Gastroesophageal sphincter (tissue), 4 donors: Measurements from ENCODE around the gene FER. TPM values are rescaled to one million over a fixed set of nuclear protein-coding genes. Genes with fewer than 3 reads are reported as not detected.
A peak's percentile ranks its signal among the peaks of the same experiment; 100 is the strongest.

Experiments
- ATAC-seq: fragments of 150-250 bp; one replicate; pipeline ENCODE4 v1.9.1; 2016; ENCODE audit warnings: mild to moderate bottlenecking, moderate library complexity
- H3K27ac ChIP-seq, 4 donors: fragments of 200-600 bp; sonication (generic) in 3 of 4; 1 replicate in 3 of 4; 2 replicates in 1 of 4; pipeline ENCODE4 v1.5.1; 2016 to 2019
- H3K27me3 ChIP-seq: fragments of 200-600 bp; sonication (generic); one replicate; pipeline ENCODE4 v1.5.1; 2019
- H3K36me3 ChIP-seq, 2 donors: fragments of 200-600 bp; sonication (generic); one replicate each; pipeline ENCODE4 v1.5.1; 2019; ENCODE audit warnings: control low read depth in 1 of 2
- H3K4me1 ChIP-seq, 3 donors: fragments of 200-600 bp; sonication (generic); 1 replicate in 2 of 3; 2 replicates in 1 of 3; pipeline ENCODE4 v1.5.1; 2016 to 2019; ENCODE audit warnings: control low read depth in 2 of 3
- H3K4me3 ChIP-seq, 2 donors: fragments of 200-600 bp; sonication (generic); one replicate each; pipeline ENCODE4 v1.5.1; 2019; ENCODE audit warnings: mild to moderate bottlenecking in 1 of 2, moderate library complexity in 1 of 2
- H3K9me3 ChIP-seq, 3 donors: fragments of 200-600 bp; sonication (generic); one replicate each; pipeline ENCODE4 v1.5.1; 2017 to 2019; ENCODE audit warnings: control low read depth in 2 of 3
- EP300 ChIP-seq: sonication (generic); formaldehyde crosslinking; IDR thresholded peaks from one replicate; pipeline ENCODE4 v1.6.1; 2017; ENCODE audit warnings: antibody characterized with exemption, mild to moderate bottlenecking
- POLR2A ChIP-seq, 2 donors: fragments of 450-650 bp; IDR thresholded peaks; one replicate each; pipeline ENCODE4 v1.6.1; 2017; ENCODE audit warnings: antibody characterized with exemption in 2 of 2, mild to moderate bottlenecking in 2 of 2, moderate library complexity in 1 of 2
- POLR2AphosphoS5 ChIP-seq: sonication (generic); formaldehyde crosslinking; IDR thresholded peaks from one replicate; pipeline ENCODE4 v1.6.1; 2017; ENCODE audit warnings: antibody characterized with exemption
- WGBS, 2 donors: methylation state at CpG; one replicate each; pipeline ENCODE4 v1.1.5; 2018; ENCODE audit warnings: low coverage in 1 of 2; 5-methylcytosine and 5-hydroxymethylcytosine counted together
- total RNA-seq, 4 donors: library from RNA; depleted of rRNA; stranded (reverse); fragments of >200 nt; gene quantifications; one replicate each; pipeline ENCODE4 v1.1.0, GENCODE V29; 2016
- TF ChIP-seq, protein P1 (sequence below), 4 experiments: fragments of 200-600 bp in 2 of 4; fragments of 450-650 bp in 2 of 4; sonication (generic) in 1 of 4; IDR thresholded peaks; one replicate each; pipeline ENCODE4 v1.5.1; 2017 to 2019; ENCODE audit warnings: antibody characterized with exemption in 4 of 4, mild to moderate bottlenecking in 2 of 4, moderate library complexity in 2 of 4

The FER gene
- total RNA-seq, 4 donors from 2014 or later: 23.2 to 45.3 (median 32.5) TPM

DNA sequence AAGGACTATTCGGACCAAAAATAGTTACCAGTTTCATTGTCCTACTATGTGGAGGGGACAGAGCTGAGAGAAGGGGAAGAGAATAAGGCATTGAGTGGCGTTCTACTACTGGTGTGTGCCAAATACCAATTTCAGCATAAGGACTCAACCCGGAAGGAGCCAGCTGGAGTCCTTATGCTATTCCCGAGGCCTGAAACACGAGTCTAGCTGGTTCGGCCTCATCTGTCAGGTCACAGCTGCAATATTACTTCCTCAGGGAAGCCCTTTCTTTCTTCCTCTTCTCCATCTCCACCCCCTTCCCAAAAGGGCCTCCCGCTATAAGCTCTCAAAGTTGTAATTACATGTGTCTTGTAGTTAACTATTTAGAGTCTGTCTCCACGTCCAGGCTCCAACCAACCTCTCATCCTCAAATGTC, 20.5 kb upstream of the FER start:
- WGBS, 2 donors: 21 to 26% methylated on average over 7 to 8 of the region's 8 CpGs
- peaks cover 0 to 24% (median 0%) of the 10 kb centered on the region in 3 donors for H3K4me1 ChIP-seq
- peak overlapping the region; percentile 84 to 85 for H3K4me3 ChIP-seq
- no peaks in the 10 kb centered on the region for H3K36me3 ChIP-seq
- H3K27ac ChIP-seq: peak overlapping the region; percentile 89 to 94 (median 90)
- no peak for ATAC-seq
- H3K9me3 ChIP-seq: no peaks in the 10 kb centered on the region
- H3K27me3 ChIP-seq: no peaks in the 10 kb centered on the region
- TF ChIP-seq, protein P1, sequence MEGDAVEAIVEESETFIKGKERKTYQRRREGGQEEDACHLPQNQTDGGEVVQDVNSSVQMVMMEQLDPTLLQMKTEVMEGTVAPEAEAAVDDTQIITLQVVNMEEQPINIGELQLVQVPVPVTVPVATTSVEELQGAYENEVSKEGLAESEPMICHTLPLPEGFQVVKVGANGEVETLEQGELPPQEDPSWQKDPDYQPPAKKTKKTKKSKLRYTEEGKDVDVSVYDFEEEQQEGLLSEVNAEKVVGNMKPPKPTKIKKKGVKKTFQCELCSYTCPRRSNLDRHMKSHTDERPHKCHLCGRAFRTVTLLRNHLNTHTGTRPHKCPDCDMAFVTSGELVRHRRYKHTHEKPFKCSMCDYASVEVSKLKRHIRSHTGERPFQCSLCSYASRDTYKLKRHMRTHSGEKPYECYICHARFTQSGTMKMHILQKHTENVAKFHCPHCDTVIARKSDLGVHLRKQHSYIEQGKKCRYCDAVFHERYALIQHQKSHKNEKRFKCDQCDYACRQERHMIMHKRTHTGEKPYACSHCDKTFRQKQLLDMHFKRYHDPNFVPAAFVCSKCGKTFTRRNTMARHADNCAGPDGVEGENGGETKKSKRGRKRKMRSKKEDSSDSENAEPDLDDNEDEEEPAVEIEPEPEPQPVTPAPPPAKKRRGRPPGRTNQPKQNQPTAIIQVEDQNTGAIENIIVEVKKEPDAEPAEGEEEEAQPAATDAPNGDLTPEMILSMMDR (IDR thresholded peaks at IDR 0.05): no peak
- TF ChIP-seq POLR2A (IDR thresholded peaks at IDR 0.05) (no peak), EP300 (no peak), POLR2AphosphoS5 (no peak)

DNA sequence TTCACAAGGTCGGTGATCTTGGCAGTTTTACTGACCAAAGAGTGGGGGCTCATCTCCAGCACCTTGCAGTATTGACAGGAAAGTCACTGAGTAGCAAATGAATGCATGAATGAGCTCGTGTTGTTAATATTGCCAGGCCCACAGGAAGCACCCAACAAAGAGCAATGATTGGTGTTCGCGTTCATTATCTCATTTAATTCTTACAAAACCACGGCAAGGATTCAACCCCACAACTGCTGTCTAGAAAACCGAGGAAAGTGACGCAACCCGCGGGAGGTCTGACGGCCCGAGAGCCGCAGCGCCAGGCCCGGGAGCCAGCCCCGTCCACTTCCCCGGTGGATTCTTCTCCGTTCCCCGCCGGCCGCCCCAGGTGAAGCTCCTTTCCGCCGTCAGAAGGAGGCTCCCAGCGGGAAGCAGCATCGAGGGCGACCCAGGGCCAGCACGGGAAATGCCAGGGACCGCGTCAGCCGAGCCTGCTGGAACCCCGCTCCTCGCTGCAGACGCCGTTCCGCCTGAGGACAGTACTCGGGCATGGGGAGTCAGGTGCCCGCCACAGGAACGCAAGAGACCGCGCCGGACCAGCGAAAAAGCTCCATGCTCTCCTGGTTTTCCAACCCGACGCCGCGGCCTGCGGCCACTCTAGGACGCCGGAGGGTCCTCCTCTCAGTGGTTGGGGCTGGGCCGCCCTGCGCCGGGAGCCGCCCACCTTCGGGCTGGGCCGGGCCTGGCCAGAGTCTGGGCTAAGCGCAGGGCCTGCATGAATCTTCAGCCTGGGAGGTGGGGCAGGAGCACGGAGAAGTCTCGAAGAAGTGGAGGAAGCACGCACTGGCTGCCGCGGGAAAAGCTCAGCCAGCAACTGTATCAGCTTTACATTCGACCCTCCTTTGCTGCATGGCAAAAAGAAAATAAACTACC, 19.8 kb upstream of the FER start:
- H3K36me3 ChIP-seq: no peaks in the 10 kb centered on the region
- 0% methylated on average over 5 to 26 of the region's 61 CpGs for WGBS, 2 donors
- H3K27ac ChIP-seq: peak overlapping the region; percentile 89 to 94 (median 90)
- no peaks in the 10 kb centered on the region for H3K9me3 ChIP-seq
- H3K4me1 ChIP-seq: peaks cover 0 to 24% (median 0%) of the 10 kb centered on the region in 3 donors
- no peaks in the 10 kb centered on the region for H3K27me3 ChIP-seq
- ATAC-seq: peak; percentile 100
- peak; percentile 82 for TF ChIP-seq POLR2AphosphoS5
- TF ChIP-seq EP300: no peak
- TF ChIP-seq POLR2A (IDR thresholded peaks at IDR 0.05): peak; percentile 77 to 81
- TF ChIP-seq, protein P1 (IDR thresholded peaks at IDR 0.05): peak in 2 of 4 experiments; percentile 11 to 17
- peak overlapping the region; percentile 84 to 85 for H3K4me3 ChIP-seq

DNA sequence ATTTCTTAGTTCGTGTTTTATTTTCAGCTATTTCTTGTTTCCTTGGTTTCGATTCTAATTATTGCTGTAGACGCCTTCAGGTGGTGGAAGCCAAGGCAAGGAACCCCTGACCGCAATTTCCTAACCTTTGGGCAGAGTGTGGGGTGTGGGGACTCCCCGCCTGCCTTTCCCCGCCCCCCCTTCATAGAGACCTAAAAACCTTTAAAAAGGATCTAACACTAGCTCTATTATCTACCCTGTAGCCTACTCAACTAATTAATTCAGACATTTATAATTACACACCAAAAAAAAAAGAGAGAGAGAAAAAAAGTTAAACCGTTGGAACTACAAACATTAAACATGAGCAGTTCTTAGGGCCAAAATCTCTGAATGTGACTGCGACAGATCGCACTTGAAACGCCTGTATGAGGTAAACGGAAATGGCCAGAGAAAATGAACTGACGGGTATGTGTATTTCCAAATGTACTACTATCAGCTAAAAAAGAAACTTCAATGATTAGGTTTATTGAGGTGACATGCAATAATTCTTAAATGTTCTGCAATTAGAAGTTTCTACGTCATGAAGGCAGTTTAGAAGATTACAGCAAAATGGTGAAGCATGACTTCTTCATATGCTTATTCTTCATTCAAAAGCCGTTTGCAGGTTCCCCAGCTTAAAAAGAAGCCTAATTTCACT, 19.0 kb upstream of the FER start:
- 34 to 58% methylated on average over 10 to 14 of the region's 14 CpGs for WGBS, 2 donors
- Histone ChIP-seq H3K27ac (peak overlapping the region; percentile 89 to 94 (median 90)), H3K4me1 (peaks cover 0 to 24% (median 0%) of the 10 kb centered on the region in 3 donors), H3K36me3 (no peaks in the 10 kb centered on the region), H3K9me3 (no peaks in the 10 kb centered on the region), H3K27me3 (no peaks in the 10 kb centered on the region), H3K4me3 (peak overlapping the region; percentile 84 to 85)
- TF ChIP-seq POLR2AphosphoS5 (no peak), POLR2A (IDR thresholded peaks at IDR 0.05) (no peak)
- ATAC-seq: no peak

GRCh38 chr5:108729242-108729615, 18.5 kb upstream of the FER start:
- peak overlapping the region in 2 of 4 donors; percentile 90 to 94 for H3K27ac ChIP-seq
- 79 to 90% methylated on average over 8 of the region's 8 CpGs for WGBS, 2 donors

More at GRCh38 chr5:108729242-108729615, 18.5 kb upstream of the FER start:
- ATAC-seq: no peak
- peak overlapping the region in 1 of 2 donors; percentile 85 for H3K4me3 ChIP-seq
- no peaks in the 10 kb centered on the region for H3K9me3 ChIP-seq
- no peaks in the 10 kb centered on the region for H3K27me3 ChIP-seq
- peaks cover 0 to 24% (median 0%) of the 10 kb centered on the region in 3 donors for H3K4me1 ChIP-seq
- H3K36me3 ChIP-seq: no peaks in the 10 kb centered on the region
- no peak for TF ChIP-seq EP300
- no peak for TF ChIP-seq POLR2A (IDR thresholded peaks at IDR 0.05)
- TF ChIP-seq, protein P1 (IDR thresholded peaks at IDR 0.05): no peak
- no peak for TF ChIP-seq POLR2AphosphoS5
